IMR-90 (cell line): ENCODE data around the gene HOXD8. TPM values are rescaled to one million over a fixed set of nuclear protein-coding genes. Genes with fewer than 3 reads are reported as not detected.

Experiments
- ATAC-seq: fragments of 200-7000 bp; cut with Tn5 transposase; 2 replicates; pipeline ENCODE4 v1.9.1; 2020; ENCODE audit warnings: low read depth, mild to moderate bottlenecking, moderate library complexity
- BruUV-seq: library from RNA; stranded (reverse); fragments of 400-500 nt; replicated peaks from 2 replicates; lab custom pipeline; 2021; lab: Mats Ljungman, UMichigan
- CTCF ChIA-PET: fragments of 300-600 bp; formaldehyde crosslinking; extraction: SDS; loops from one replicate; lab custom pipeline; 2021; ENCODE audit warnings: antibody characterized with exemption; lab: Yijun Ruan, JAX
- POLR2A ChIA-PET: fragments of 300-600 bp; sonication (Branson Sonifier 250); formaldehyde crosslinking; loops from one replicate; lab custom pipeline; 2022; ENCODE audit warnings: antibody characterized with exemption; ENCODE audit not compliant: unreplicated experiment; lab: Charles Lee
- DNase-seq: peaks from one replicate; pipeline ENCODE4 v3.0.0; 2013
- H2AFZ ChIP-seq: replicated peaks from 2 replicates; pipeline ENCODE3; 2013; ENCODE audit warnings: low read length, mild to moderate bottlenecking; ENCODE audit not compliant: poor library complexity
- H2AK5ac ChIP-seq: 2 replicates; pipeline ENCODE4 v1.6.1; 2013; ENCODE audit warnings: low read depth, low read length, inconsistent platforms
- H2AK9ac ChIP-seq: replicated peaks from 2 replicates; pipeline ENCODE3; 2013; ENCODE audit warnings: mild to moderate bottlenecking, low read depth, low read length, moderate library complexity; ENCODE audit not compliant: poor library complexity
- H2BK120ac ChIP-seq: 2 replicates; pipeline ENCODE4 v1.6.1; 2013; ENCODE audit warnings: low read depth, low read length, inconsistent platforms
- H2BK15ac ChIP-seq: 3 replicates; pipeline ENCODE4 v1.6.1; 2013; ENCODE audit warnings: low read depth, low read length, inconsistent platforms
- H2BK20ac ChIP-seq: 2 replicates; pipeline ENCODE4 v1.6.1; 2013; ENCODE audit warnings: low read depth, mild to moderate bottlenecking, inconsistent platforms, low read length, moderate library complexity
- H2BK5ac ChIP-seq: 2 replicates; pipeline ENCODE4 v1.6.1; 2013; ENCODE audit warnings: mild to moderate bottlenecking, low read depth, low read length, inconsistent platforms; ENCODE audit not compliant: poor library complexity, severe bottlenecking
- H3K14ac ChIP-seq: replicated peaks from 2 replicates; pipeline ENCODE4 v1.6.1; 2013; ENCODE audit warnings: low read depth, low read length, inconsistent platforms
- H3K18ac ChIP-seq: 2 replicates; pipeline ENCODE4 v1.6.1; 2013; ENCODE audit warnings: low read depth, low read length, control low read depth
- H3K23ac ChIP-seq: 2 replicates; pipeline ENCODE4 v1.6.1; 2013; ENCODE audit warnings: low read depth, low read length, inconsistent platforms
- H3K27ac ChIP-seq: 2 replicates; pipeline ENCODE4 v1.5.1; 2013; ENCODE audit warnings: mild to moderate bottlenecking, control low read depth, low read length; ENCODE audit not compliant: insufficient read depth
- H3K27me3 ChIP-seq: 2 replicates; pipeline ENCODE4 v1.6.1; 2013; ENCODE audit warnings: low read length; ENCODE audit not compliant: control insufficient read depth, insufficient read depth
- H3K36me3 ChIP-seq: 2 replicates; pipeline ENCODE4 v1.6.1; 2013; ENCODE audit warnings: low read length, mixed read lengths; ENCODE audit not compliant: control insufficient read depth, insufficient read depth
- H3K4ac ChIP-seq: 2 replicates; pipeline ENCODE4 v1.6.1; 2013; ENCODE audit warnings: low read depth, low read length, inconsistent platforms
- H3K4me1 ChIP-seq: 2 replicates; pipeline ENCODE4 v1.6.1; 2013; ENCODE audit warnings: low read length, mixed read lengths; ENCODE audit not compliant: control insufficient read depth, insufficient read depth
- H3K4me2 ChIP-seq: 2 replicates; pipeline ENCODE4 v1.6.1; 2013; ENCODE audit warnings: low read depth, mild to moderate bottlenecking, control low read depth, low read length, moderate library complexity
- H3K4me3 ChIP-seq: 2 replicates; pipeline ENCODE4 v1.5.1; 2013; ENCODE audit warnings: low read depth, mild to moderate bottlenecking, control low read depth, low read length, moderate library complexity; ENCODE audit not compliant: insufficient read depth
- H3K56ac ChIP-seq: 2 replicates; pipeline ENCODE4 v1.6.1; 2013; ENCODE audit warnings: low read length, inconsistent platforms; ENCODE audit not compliant: insufficient read depth; ENCODE audit errors: extremely low read depth
- H3K79me1 ChIP-seq, 2 experiments: 2 replicates each; pipeline ENCODE4 v1.6.1; 2013; ENCODE audit warnings: low read length in 2 of 2, inconsistent platforms in 1 of 2, low read depth in 1 of 2
- H3K9ac ChIP-seq: 2 replicates; pipeline ENCODE4 v1.6.1; 2013; ENCODE audit warnings: low read depth, low read length, control low read depth
- H3K9me1 ChIP-seq: 2 replicates; pipeline ENCODE4 v1.6.1; 2013; ENCODE audit warnings: low read length, inconsistent platforms; ENCODE audit not compliant: insufficient read depth
- H3K9me3 ChIP-seq: 2 replicates; pipeline ENCODE4 v1.6.1; 2013; ENCODE audit warnings: low read length; ENCODE audit not compliant: control insufficient read depth, insufficient read depth
- H4K20me1 ChIP-seq: 2 replicates; pipeline ENCODE4 v1.6.1; 2013; ENCODE audit warnings: low read length, inconsistent platforms; ENCODE audit not compliant: insufficient read depth
- H4K5ac ChIP-seq: 2 replicates; pipeline ENCODE4 v1.6.1; 2013; ENCODE audit warnings: mild to moderate bottlenecking, low read depth, low read length, control low read depth
- H4K8ac ChIP-seq, 2 experiments: 2 replicates each; pipeline ENCODE4 v1.6.1; 2013; ENCODE audit warnings: low read depth in 2 of 2, low read length in 2 of 2, control low read depth in 1 of 2, inconsistent platforms in 1 of 2
- H4K91ac ChIP-seq: 2 replicates; pipeline ENCODE4 v1.6.1; 2013; ENCODE audit warnings: low read depth, low read length, inconsistent platforms; ENCODE audit not compliant: insufficient read depth
- CEBPB ChIP-seq: IDR thresholded peaks from 2 replicates; pipeline ENCODE4 v1.6.1; 2012; ENCODE audit warnings: low read depth, low read length, improper control_type of control experiment
- POLR2A ChIP-seq: IDR thresholded peaks from 2 replicates; pipeline ENCODE4 v1.6.1; 2012; ENCODE audit warnings: mild to moderate bottlenecking, low read depth, low read length
- WGBS, 2 experiments: methylation state at CpG; one replicate each; pipeline versions ENCODE4 v1.1.5 to v1.1.7; 2013; ENCODE audit warnings: missing lambda C conversion rate in 2 of 2; ENCODE audit not compliant: insufficient read length in 1 of 2; ENCODE audit errors: extremely low coverage in 2 of 2; 5-methylcytosine and 5-hydroxymethylcytosine counted together
- dilution Hi-C: fragments of 300-500 bp; cut with HindIII; formaldehyde crosslinking; loops from one replicate; pipeline ENCODE4 v1.14.3; 2018; ENCODE audit warnings: low sequenced_read_pairs; ENCODE audit not compliant: unreplicated experiment
- in situ Hi-C: fragments of 300-500 bp; cut with MboI; formaldehyde crosslinking; loops from 3 replicates; pipeline ENCODE4 v1.14.3; 2019; ENCODE audit warnings: low sequenced_read_pairs, inconsistent platforms, mixed read lengths
- intact Hi-C: fragments of 100-400 bp; cut with micrococcal nuclease; formaldehyde crosslinking; loops from 2 replicates; pipeline ENCODE4 v1.10.0; 2022
- polyA plus RNA-seq, 3 experiments: library from polyadenylated mRNA; depleted of rRNA; stranded (reverse); fragments of >200 nt; gene quantifications; 2 replicates each; pipeline ENCODE4 v1.2.3, GENCODE V29; 2012; ENCODE audit warnings: low replicate concordance in 1 of 3
- total RNA-seq: library from RNA; depleted of rRNA; stranded (reverse); fragments of >200 nt; gene quantifications from 2 replicates; pipeline ENCODE4 v1.2.3, GENCODE V29; 2012
- TF ChIP-seq, protein P1 (sequence below): fragments of 150-350 bp; IDR thresholded peaks from 2 replicates; pipeline ENCODE4 v1.6.1; 2017; ENCODE audit warnings: mild to moderate bottlenecking, antibody characterized with exemption, low read length, low read depth

HOXD8 gene
- total and polyA plus RNA-seq, 2 of the 4 experiments (the other 2 are of a cell fraction) = not detected

DNA sequence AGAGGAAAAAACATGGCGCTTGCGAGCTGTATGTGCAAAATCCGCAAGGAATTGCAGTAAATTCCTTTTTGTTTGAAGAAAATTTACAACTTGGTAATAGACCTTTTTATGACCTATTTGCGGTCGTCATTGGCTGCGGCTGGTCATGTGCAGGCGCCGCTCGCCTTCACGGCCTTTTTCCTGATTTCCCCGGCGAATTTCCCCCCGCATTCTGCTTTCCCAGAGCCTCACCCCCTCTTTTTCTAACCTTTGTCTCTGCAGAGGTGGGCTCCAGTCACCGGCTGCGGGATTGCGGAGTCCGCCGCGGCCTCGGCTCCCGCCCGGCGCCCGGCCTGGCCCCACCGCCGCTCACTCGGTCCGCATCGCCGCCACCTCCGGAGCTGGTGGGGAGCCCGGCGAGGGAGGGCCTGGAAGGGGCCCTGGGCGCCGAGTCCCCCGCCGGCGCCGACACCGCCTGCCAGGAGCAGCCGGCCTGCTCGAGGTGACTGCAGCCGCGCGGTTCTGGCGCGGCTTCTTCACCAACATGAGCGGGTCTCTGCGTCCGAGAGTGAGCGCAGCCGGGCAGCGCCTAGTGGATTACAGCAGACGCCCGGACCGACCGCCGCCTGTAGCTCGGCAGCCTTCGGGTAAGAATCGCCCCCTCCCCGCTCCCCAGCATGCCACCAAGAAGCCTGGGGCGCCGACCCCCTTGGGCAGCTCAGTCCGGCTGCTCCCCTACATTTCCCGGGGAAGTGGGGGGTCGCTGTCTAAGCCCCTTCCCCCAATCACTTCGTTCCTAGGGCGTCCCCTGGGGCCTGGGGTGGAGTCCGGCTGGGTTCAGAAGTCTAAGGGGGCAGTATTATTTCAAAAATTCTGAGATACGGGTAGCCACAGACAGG is 7.1 kb downstream of the HOXD8 start:
- no peak overlapping the region for H4K91ac ChIP-seq
- peak overlapping the region; percentile 13; the same call in 1 of the 2 replicates for H3K4me3 ChIP-seq
- no peak overlapping the region for H4K8ac ChIP-seq
- no peak for DNase-seq
- no peak overlapping the region for H2BK120ac ChIP-seq
- no peaks in the 10 kb centered on the region for H3K79me1 ChIP-seq
- H3K9me3 ChIP-seq = peaks cover 3% of the 10 kb centered on the region
- H3K36me3 ChIP-seq = no peaks in the 10 kb centered on the region
- CTCF ChIA-PET = no interaction called here
- H3K4ac ChIP-seq = no peak overlapping the region
- POLR2A ChIA-PET = no interaction called here
- H2AK5ac ChIP-seq = no peak overlapping the region
- BruUV-seq = no TSS peak
- WGBS, 2 experiments = 1% methylated on average over 30 of the region's 71 CpGs; no CpG with 5 or more reads in 1 of the 2 experiments
- no peak overlapping the region for H3K14ac ChIP-seq
- H3K27ac ChIP-seq = no peak overlapping the region
- H3K9ac ChIP-seq = no peak overlapping the region
- in situ Hi-C loops (no loop called here), intact Hi-C loops (no loop called here), dilution Hi-C loops (no loop called here)
- TF ChIP-seq POLR2A (no peak), CEBPB (no peak)
- TF ChIP-seq, protein P1, sequence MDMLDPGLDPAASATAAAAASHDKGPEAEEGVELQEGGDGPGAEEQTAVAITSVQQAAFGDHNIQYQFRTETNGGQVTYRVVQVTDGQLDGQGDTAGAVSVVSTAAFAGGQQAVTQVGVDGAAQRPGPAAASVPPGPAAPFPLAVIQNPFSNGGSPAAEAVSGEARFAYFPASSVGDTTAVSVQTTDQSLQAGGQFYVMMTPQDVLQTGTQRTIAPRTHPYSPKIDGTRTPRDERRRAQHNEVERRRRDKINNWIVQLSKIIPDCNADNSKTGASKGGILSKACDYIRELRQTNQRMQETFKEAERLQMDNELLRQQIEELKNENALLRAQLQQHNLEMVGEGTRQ = peak; percentile 57; the same call in 1 of the 2 replicates
- no peak overlapping the region for H3K18ac ChIP-seq
- H3K4me1 ChIP-seq = no peaks in the 10 kb centered on the region
- no peak overlapping the region for H3K56ac ChIP-seq
- H3K23ac ChIP-seq = no peak overlapping the region
- no peak overlapping the region for H2AK9ac ChIP-seq
- no peak overlapping the region for H2BK5ac ChIP-seq
- no peak overlapping the region for H4K5ac ChIP-seq
- peak overlapping the region; percentile 39 for H2AFZ ChIP-seq
- no peak overlapping the region for H2BK15ac ChIP-seq
- peaks cover 90% of the 10 kb centered on the region for H3K27me3 ChIP-seq
- no peak overlapping the region for H2BK20ac ChIP-seq
- H4K20me1 ChIP-seq = no peaks in the 10 kb centered on the region
- peak; percentile 27; the same call in 1 of the 2 replicates for ATAC-seq
- H3K4me2 ChIP-seq = no peak overlapping the region
- H3K9me1 ChIP-seq = no peaks in the 10 kb centered on the region
